Left ventricle myocardium inferior (tissue), 1 donor: ENCODE results near the gene GPR15. TPM values are rescaled to one million over a fixed set of nuclear protein-coding genes. Genes with fewer than 3 reads are reported as not detected.

Source experiments
- DNase-seq: peaks from one replicate; pipeline ENCODE4 v3.0.0-alpha.2; 2020
- H3K27ac ChIP-seq: fragments of 200-600 bp; replicated peaks from 2 replicates; pipeline ENCODE4 v1.8.0; 2021
- H3K27me3 ChIP-seq: fragments of 200-600 bp; 2 replicates; pipeline ENCODE4 v1.8.0; 2021; ENCODE audit warnings: low read depth
- H3K36me3 ChIP-seq: fragments of 200-600 bp; 2 replicates; pipeline ENCODE4 v1.8.0; 2021
- H3K4me1 ChIP-seq: fragments of 200-600 bp; 2 replicates; pipeline ENCODE4 v1.8.0; 2021
- H3K4me3 ChIP-seq: fragments of 200-600 bp; 2 replicates; pipeline ENCODE4 v1.8.0; 2021; ENCODE audit warnings: mild to moderate bottlenecking, moderate library complexity
- H3K9me3 ChIP-seq: fragments of 200-600 bp; replicated peaks from 2 replicates; pipeline ENCODE4 v1.8.0; 2021
- intact Hi-C: fragments of 100-400 bp; cut with micrococcal nuclease; formaldehyde crosslinking; loops from one replicate; pipeline ENCODE4 v1.11.0; 2022
- long read RNA-seq: library from polyadenylated mRNA; unstranded; transcript quantifications from one replicate; pipeline ENCODE4 v2.0.0, GENCODE V29; 2021
- total RNA-seq: library from RNA; stranded (reverse); fragmentation: NEBNext Ultra II Directional; extraction: Animal tissue kit (Norgen Biotek cat#: 25700); gene quantifications from one replicate; pipeline ENCODE4 v1.2.1, GENCODE V29; 2021
- TF ChIP-seq, protein P1 (sequence below): fragments of 200-600 bp; IDR thresholded peaks from 2 replicates; pipeline ENCODE4 v1.8.0; 2021; ENCODE audit warnings: antibody characterized with exemption, mild to moderate bottlenecking, borderline replicate concordance
- donor health status: DM: no; HTN: yes; CAD: no; lungs with severe emphysema.

Gene GPR15
- not detected for total RNA-seq
- long read RNA-seq = 0 reads

- intact Hi-C loops = no loop called here
- H3K9me3 ChIP-seq = no peaks in the 10 kb centered on the region
- no peak within 1 kb of the TSS for H3K4me3 ChIP-seq
- no peak for DNase-seq
- no peaks in the 10 kb centered on the region for H3K27me3 ChIP-seq
- H3K27ac ChIP-seq = no peak within 1 kb of the TSS
- no peaks in the 10 kb centered on the region for H3K4me1 ChIP-seq
- H3K36me3 ChIP-seq = no peaks in the 10 kb centered on the region
- TF ChIP-seq, protein P1, sequence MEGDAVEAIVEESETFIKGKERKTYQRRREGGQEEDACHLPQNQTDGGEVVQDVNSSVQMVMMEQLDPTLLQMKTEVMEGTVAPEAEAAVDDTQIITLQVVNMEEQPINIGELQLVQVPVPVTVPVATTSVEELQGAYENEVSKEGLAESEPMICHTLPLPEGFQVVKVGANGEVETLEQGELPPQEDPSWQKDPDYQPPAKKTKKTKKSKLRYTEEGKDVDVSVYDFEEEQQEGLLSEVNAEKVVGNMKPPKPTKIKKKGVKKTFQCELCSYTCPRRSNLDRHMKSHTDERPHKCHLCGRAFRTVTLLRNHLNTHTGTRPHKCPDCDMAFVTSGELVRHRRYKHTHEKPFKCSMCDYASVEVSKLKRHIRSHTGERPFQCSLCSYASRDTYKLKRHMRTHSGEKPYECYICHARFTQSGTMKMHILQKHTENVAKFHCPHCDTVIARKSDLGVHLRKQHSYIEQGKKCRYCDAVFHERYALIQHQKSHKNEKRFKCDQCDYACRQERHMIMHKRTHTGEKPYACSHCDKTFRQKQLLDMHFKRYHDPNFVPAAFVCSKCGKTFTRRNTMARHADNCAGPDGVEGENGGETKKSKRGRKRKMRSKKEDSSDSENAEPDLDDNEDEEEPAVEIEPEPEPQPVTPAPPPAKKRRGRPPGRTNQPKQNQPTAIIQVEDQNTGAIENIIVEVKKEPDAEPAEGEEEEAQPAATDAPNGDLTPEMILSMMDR = no peak
Observed at GRCh38 chr3:98531622-98532274, at the start of gene GPR15. TSS of gene GPR15 (plus strand) at chr3:98531978. CDS start at chr3:98532034, 56 bp downstream.

- TF ChIP-seq, protein P1 = no peak
- Histone ChIP-seq H3K4me3 (no peak overlapping the region), H3K4me1 (no peaks in the 10 kb centered on the region), H3K27ac (no peak overlapping the region), H3K27me3 (no peaks in the 10 kb centered on the region), H3K9me3 (peaks cover 66% of the 10 kb centered on the region), H3K36me3 (no peaks in the 10 kb centered on the region)
- no peak for DNase-seq
- intact Hi-C loops = no loop called here
Observed at GRCh38 chr3:98482717-98483482, 48.9 kb upstream of the GPR15 start.

GRCh38 chr3:98483626-98484025 is 48.2 kb upstream of the GPR15 start:
- intact Hi-C loops = no loop called here
- TF ChIP-seq, protein P1 = no peak
- peaks cover 66% of the 10 kb centered on the region for H3K9me3 ChIP-seq

GRCh38 chr3:98497381-98497780 is 34.4 kb upstream of the GPR15 start, which contains the start of gene OR5K2:
TSS of gene OR5K2 (plus strand) at chr3:98497681. CDS start at chr3:98497681, 0 bp downstream.
- H3K4me1 ChIP-seq = no peaks in the 10 kb centered on the region
- H3K36me3 ChIP-seq = no peaks in the 10 kb centered on the region
- H3K4me3 ChIP-seq = no peak within 1 kb of the TSS
- TF ChIP-seq, protein P1 = no peak
- H3K27ac ChIP-seq = no peak within 1 kb of the TSS
- H3K27me3 ChIP-seq = no peaks in the 10 kb centered on the region
- intact Hi-C loops = no loop called here
- no peaks in the 10 kb centered on the region for H3K9me3 ChIP-seq
- no peak for DNase-seq

More at GRCh38 chr3:98483626-98484025, 48.2 kb upstream of the GPR15 start:
- H3K36me3 ChIP-seq = no peaks in the 10 kb centered on the region
- H3K4me1 ChIP-seq = no peaks in the 10 kb centered on the region
- no peak for DNase-seq
- H3K4me3 ChIP-seq = no peak overlapping the region
- no peak overlapping the region for H3K27ac ChIP-seq
- H3K27me3 ChIP-seq = no peaks in the 10 kb centered on the region

DNA sequence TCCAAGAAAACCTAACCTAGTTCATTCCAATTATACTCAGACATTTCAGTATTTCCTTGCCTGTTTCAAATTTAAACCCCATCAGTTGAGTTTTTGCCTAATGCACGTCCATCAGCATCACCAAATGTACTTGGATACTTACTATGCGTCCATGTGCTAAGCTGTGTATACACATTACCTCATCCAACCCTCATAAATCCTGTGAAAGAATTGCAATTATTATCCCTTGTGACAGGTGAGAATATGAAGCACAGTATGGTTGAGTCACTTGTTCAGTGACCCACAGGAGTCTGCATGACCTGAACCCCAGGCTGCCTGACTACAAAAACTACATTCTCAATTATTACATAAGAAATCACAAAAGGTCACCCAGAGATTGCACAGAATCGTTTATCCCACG is 31.8 kb upstream of the GPR15 start:
- intact Hi-C loops = no loop called here
- H3K27ac ChIP-seq = no peak overlapping the region
- no peaks in the 10 kb centered on the region for H3K9me3 ChIP-seq
- DNase-seq = no peak
- TF ChIP-seq, protein P1 = no peak
- H3K36me3 ChIP-seq = no peaks in the 10 kb centered on the region
- H3K27me3 ChIP-seq = no peaks in the 10 kb centered on the region
- H3K4me1 ChIP-seq = peaks cover 5% of the 10 kb centered on the region
- H3K4me3 ChIP-seq = no peak overlapping the region
